Pons (tissue), 1 donor: ENCODE data around the gene NUP62.

Experiments used
- DNase-seq: peaks from one replicate; pipeline ENCODE4 v3.0.0-alpha.2; 2016; ENCODE audit warnings: low spot score

The NUP62 gene

GRCh38 chr19:49896863-49897621 is 32.3 kb downstream of the NUP62 start, which contains the start of gene IL4I1:
IL4I1 (minus strand) TSS chr19:49896887; CDS start chr19:49896160, 727 bp downstream.
- peak; percentile 71 for DNase-seq

GRCh38 chr19:49895566-49896297 is 33.6 kb downstream of the NUP62 start:
- no peak for DNase-seq

GRCh38 chr19:49894879-49895565 is 34.3 kb downstream of the NUP62 start:
- no peak for DNase-seq

- DNase-seq, result no peak
Observed at GRCh38 chr19:49894011-49894664, 35.2 kb downstream of the NUP62 start.

- DNase-seq, result no peak
Observed at GRCh38 chr19:49892716-49893115, 36.6 kb downstream of the NUP62 start.

GRCh38 chr19:49891393-49891792 is 37.9 kb downstream of the NUP62 start:
- no peak for DNase-seq

- DNase-seq, result no peak
Observed at GRCh38 chr19:49890349-49891311, 38.7 kb downstream of the NUP62 start.

GRCh38 chr19:49889687-49890348 is 39.5 kb downstream of the NUP62 start:
- DNase-seq, result peak; percentile 35

- no peak for DNase-seq
Observed at GRCh38 chr19:49889038-49889686, 40.1 kb downstream of the NUP62 start.

- no peak for DNase-seq
Observed at GRCh38 chr19:49888510-49888824, 40.8 kb downstream of the NUP62 start.

- no peak for DNase-seq
Observed at GRCh38 chr19:49887665-49888509, 41.4 kb downstream of the NUP62 start.

- no peak for DNase-seq
Observed at GRCh38 chr19:49887037-49887664, 42.2 kb downstream of the NUP62 start.

GRCh38 chr19:49884760-49885159 is 44.5 kb downstream of the NUP62 start:
- DNase-seq, result no peak

- DNase-seq, result no peak
Observed at GRCh38 chr19:49884109-49884508, 45.2 kb downstream of the NUP62 start.

- no peak for DNase-seq
Observed at GRCh38 chr19:49883094-49883493, 46.2 kb downstream of the NUP62 start.

GRCh38 chr19:49882643-49883042 is 46.7 kb downstream of the NUP62 start:
- DNase-seq, result no peak

- no peak for DNase-seq
Observed at GRCh38 chr19:49881672-49882394, 47.5 kb downstream of the NUP62 start.

- DNase-seq, result no peak
Observed at GRCh38 chr19:49881186-49881585, 48.1 kb downstream of the NUP62 start.
